ENCODE data around the gene DNMT3A. TPM values are rescaled to one million over a fixed set of nuclear protein-coding genes. Genes with fewer than 3 reads are reported as not detected.
A peak's percentile ranks its signal among the peaks of the same experiment; 100 is the strongest.

DNMT3A gene
- total RNA-seq, 1 donor from 2014 or later: 21.1 TPM

GRCh38 chr2:25312958-25313710, 28.6 kb downstream of the DNMT3A start:
- no peak for ATAC-seq
- peak; percentile 14 for DNase-seq
- intact Hi-C loops (cut with micrococcal nuclease): no loop called here

GRCh38 chr2:25311865-25312575, 29.7 kb downstream of the DNMT3A start:
- DNase-seq (peak; percentile 79), ATAC-seq (peak; percentile 47)
- intact Hi-C loops (cut with micrococcal nuclease): no loop called here

- DNase-seq (peak; percentile 88), ATAC-seq (peak; percentile 85)
- intact Hi-C loops (cut with micrococcal nuclease): no loop called here
Observed at GRCh38 chr2:25310965-25311864, 30.5 kb downstream of the DNMT3A start.

GRCh38 chr2:25310709-25310964, 31.1 kb downstream of the DNMT3A start:
- intact Hi-C loops (cut with micrococcal nuclease): no loop called here
- ATAC-seq (no peak), DNase-seq (no peak)

- DNase-seq (peak; percentile 62), ATAC-seq (no peak)
- intact Hi-C loops (cut with micrococcal nuclease): no loop called here
Observed at GRCh38 chr2:25309402-25309801, 32.3 kb downstream of the DNMT3A start.

GRCh38 chr2:25308599-25308998, 33.1 kb downstream of the DNMT3A start:
- no peak for DNase-seq
- intact Hi-C loops (cut with micrococcal nuclease): no loop called here

GRCh38 chr2:25307949-25308557, 33.7 kb downstream of the DNMT3A start:
- intact Hi-C loops (cut with micrococcal nuclease): no loop called here
- DNase-seq: no peak
- no peak for ATAC-seq

More at GRCh38 chr2:25308599-25308998, 33.1 kb downstream of the DNMT3A start:
- ATAC-seq: no peak

GRCh38 chr2:25306777-25307368, 34.9 kb downstream of the DNMT3A start:
- DNase-seq (peak; percentile 77), ATAC-seq (peak; percentile 58)
- intact Hi-C loops (cut with micrococcal nuclease): no loop called here

- intact Hi-C loops (cut with micrococcal nuclease): no loop called here
- DNase-seq: peak; percentile 69
- ATAC-seq: peak; percentile 49
Observed at GRCh38 chr2:25305775-25306174, 36.0 kb downstream of the DNMT3A start.

GRCh38 chr2:25304826-25305596, 36.7 kb downstream of the DNMT3A start:
- DNase-seq: no peak
- intact Hi-C loops (cut with micrococcal nuclease): no loop called here
- no peak for ATAC-seq

- intact Hi-C loops (cut with micrococcal nuclease): no loop called here
- DNase-seq (peak; percentile 50), ATAC-seq (no peak)
Observed at GRCh38 chr2:25304321-25304720, 37.4 kb downstream of the DNMT3A start.

GRCh38 chr2:25303633-25304236, 38.0 kb downstream of the DNMT3A start:
- DNase-seq: no peak
- intact Hi-C loops (cut with micrococcal nuclease): no loop called here
- peak; percentile 15 for ATAC-seq

GRCh38 chr2:25302758-25303375, 38.9 kb downstream of the DNMT3A start:
- intact Hi-C loops (cut with micrococcal nuclease): no loop called here
- ATAC-seq (peak; percentile 9), DNase-seq (no peak)

- intact Hi-C loops (cut with micrococcal nuclease): no loop called here
- no peak for DNase-seq
- no peak for ATAC-seq
Observed at GRCh38 chr2:25301453-25302352, 40.0 kb downstream of the DNMT3A start.

- no peak for DNase-seq
- no peak for ATAC-seq
- intact Hi-C loops (cut with micrococcal nuclease): no loop called here
Observed at GRCh38 chr2:25300001-25300400, 41.7 kb downstream of the DNMT3A start.

GRCh38 chr2:25298776-25299431, 42.8 kb downstream of the DNMT3A start:
- DNase-seq (no peak), ATAC-seq (no peak)
- intact Hi-C loops (cut with micrococcal nuclease): no loop called here
